ENCODE data around the gene MAP7. TPM values are rescaled to one million over a fixed set of nuclear protein-coding genes. Genes with fewer than 3 reads are reported as not detected.

MAP7 gene
- total RNA-seq, 6 donors from 2014 or later, result 18.1 to 26.6 (median 24.2) TPM

- Histone ChIP-seq H3K4me3 (no peak overlapping the region), H3K27me3 (no peaks in the 10 kb centered on the region), H3K9me3 (no peaks in the 10 kb centered on the region), H3K27ac (no peak overlapping the region), H3K36me3 (no peaks in the 10 kb centered on the region), H3K4me1 (peaks cover 4 to 15% (median 11%) of the 10 kb centered on the region in 4 donors)
- 88 to 91% methylated on average over 3 of the region's 3 CpGs for WGBS, 2 donors
- ATAC-seq (ENCODE audit: low FRiP score in 2 of 2), result no peak
- DNase-seq, result no peak
- no peak for TF ChIP-seq POLR2A (IDR thresholded peaks at IDR 0.05)
- no peak for TF ChIP-seq CTCF (IDR thresholded peaks at IDR 0.05)
- TF ChIP-seq EP300 (IDR thresholded peaks at IDR 0.05), result no peak
- TF ChIP-seq POLR2AphosphoS5 (IDR thresholded peaks at IDR 0.05), result no peak
Measured at GRCh38 chr6:136468711-136469110, 81.5 kb downstream of the MAP7 start.

GRCh38 chr6:136467186-136467585 is 83.0 kb downstream of the MAP7 start:
- no peak for ATAC-seq (ENCODE audit: low FRiP score in 2 of 2)

GRCh38 chr6:136466777-136467176 is 83.4 kb downstream of the MAP7 start:
- WGBS, 2 donors, result 37 to 51% methylated on average over 4 of the region's 4 CpGs
- no peak for DNase-seq
- Histone ChIP-seq H3K4me1 (peaks cover 4 to 14% (median 9%) of the 10 kb centered on the region in 4 donors), H3K9me3 (no peaks in the 10 kb centered on the region), H3K4me3 (no peak overlapping the region), H3K36me3 (no peaks in the 10 kb centered on the region), H3K27me3 (no peaks in the 10 kb centered on the region), H3K27ac (no peak overlapping the region)
- no peak for ATAC-seq (ENCODE audit: low FRiP score in 2 of 2)
- no peak for TF ChIP-seq POLR2A (IDR thresholded peaks at IDR 0.05)
- no peak for TF ChIP-seq EP300 (IDR thresholded peaks at IDR 0.05)

More at GRCh38 chr6:136467186-136467585, 83.0 kb downstream of the MAP7 start:
- Histone ChIP-seq H3K27ac (no peak overlapping the region), H3K36me3 (no peaks in the 10 kb centered on the region), H3K9me3 (no peaks in the 10 kb centered on the region), H3K4me1 (peaks cover 4 to 15% (median 11%) of the 10 kb centered on the region in 4 donors), H3K4me3 (no peak overlapping the region), H3K27me3 (no peaks in the 10 kb centered on the region)
- DNase-seq, result no peak
- WGBS, 2 donors, result 46 to 77% methylated on average over 1 of the region's 1 CpG
- no peak for TF ChIP-seq CTCF (IDR thresholded peaks at IDR 0.05)
- TF ChIP-seq EP300 (IDR thresholded peaks at IDR 0.05), result no peak
- no peak for TF ChIP-seq POLR2AphosphoS5 (IDR thresholded peaks at IDR 0.05)

GRCh38 chr6:136465766-136466303 is 84.4 kb downstream of the MAP7 start:
- no peak for ATAC-seq (ENCODE audit: low FRiP score in 2 of 2)
- no peak overlapping the region for H3K4me3 ChIP-seq
- WGBS, 2 donors, result 80 to 87% methylated on average over 2 of the region's 2 CpGs
- H3K9me3 ChIP-seq, result no peaks in the 10 kb centered on the region
- no peaks in the 10 kb centered on the region for H3K36me3 ChIP-seq
- DNase-seq, result no peak
- no peak overlapping the region for H3K27ac ChIP-seq
- no peaks in the 10 kb centered on the region for H3K27me3 ChIP-seq
- no peak for TF ChIP-seq POLR2A (IDR thresholded peaks at IDR 0.05)
- TF ChIP-seq CTCF (IDR thresholded peaks at IDR 0.05), result no peak
- no peak for TF ChIP-seq POLR2AphosphoS5 (IDR thresholded peaks at IDR 0.05)
- no peak for TF ChIP-seq EP300 (IDR thresholded peaks at IDR 0.05)
- peaks cover 4 to 7% (median 5%) of the 10 kb centered on the region in 4 donors for H3K4me1 ChIP-seq

- WGBS, 2 donors, result 83 to 90% methylated on average over 4 of the region's 4 CpGs
- peaks cover 4 to 6% (median 5%) of the 10 kb centered on the region in 4 donors for H3K4me1 ChIP-seq
- DNase-seq, result no peak
- TF ChIP-seq POLR2A (IDR thresholded peaks at IDR 0.05) (no peak), CTCF (IDR thresholded peaks at IDR 0.05) (no peak), POLR2AphosphoS5 (IDR thresholded peaks at IDR 0.05) (no peak), EP300 (IDR thresholded peaks at IDR 0.05) (no peak)
- no peaks in the 10 kb centered on the region for H3K36me3 ChIP-seq
- H3K9me3 ChIP-seq, result no peaks in the 10 kb centered on the region
- ATAC-seq (ENCODE audit: low FRiP score in 2 of 2), result no peak
- H3K27ac ChIP-seq, result no peak overlapping the region
- no peak overlapping the region for H3K4me3 ChIP-seq
- no peaks in the 10 kb centered on the region for H3K27me3 ChIP-seq
Measured at GRCh38 chr6:136464874-136465273, 85.3 kb downstream of the MAP7 start.
